ENCODE data around the gene TRAPPC12.

Gene TRAPPC12

DNA sequence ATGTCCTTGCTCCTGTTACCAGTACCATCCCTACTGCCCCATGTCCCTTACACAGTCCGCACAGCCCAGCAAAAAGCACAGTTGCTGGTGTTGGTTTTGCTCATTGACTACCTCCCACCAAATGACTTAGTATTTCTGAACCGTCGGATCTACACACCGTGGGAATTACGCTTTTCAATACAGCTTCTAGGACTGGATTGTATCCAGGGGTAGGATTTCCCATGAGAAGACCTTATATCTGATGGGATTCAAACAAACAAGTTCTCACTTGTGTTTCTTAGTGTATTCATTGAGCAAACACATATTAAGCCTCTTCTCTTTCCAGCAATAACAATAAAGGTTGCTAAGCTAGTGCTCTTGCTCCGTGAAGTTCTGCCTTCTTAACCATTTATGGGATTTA, 25.8 kb downstream of the TRAPPC12 start:
- H2BK5ac ChIP-seq (ENCODE audit: low read length) = no peak overlapping the region
- no peaks in the 10 kb centered on the region for H3K9me3 ChIP-seq (replicated peaks in 1 of 2; ENCODE audit: control insufficient read depth in 2 of 2, insufficient read depth in 1 of 2, low read depth in 1 of 2, low read length in 2 of 2)
- H3K36me3 ChIP-seq (replicated peaks in 1 of 2; ENCODE audit: control insufficient read depth in 2 of 2, insufficient read depth in 2 of 2, low read length in 2 of 2) = peaks cover 7 to 78% of the 10 kb centered on the region in 2 donors
- H3K4me3 ChIP-seq (ENCODE audit: low read length in 2 of 2) = no peak overlapping the region
- peaks cover 2% of the 10 kb centered on the region for H3K79me1 ChIP-seq (ENCODE audit: low read depth, low read length)
- no CpG with 5 or more reads among the region's 6 CpGs for WGBS, 2 donors (ENCODE audit: extremely low coverage in 2 of 2, insufficient read length in 2 of 2, insufficient replicate concordance in 1 of 2)
- no peak overlapping the region for H3K18ac ChIP-seq (ENCODE audit: low read length)
- no peak overlapping the region for H2AFZ ChIP-seq (ENCODE audit: low read length)
- no peak overlapping the region for H3K14ac ChIP-seq (ENCODE audit: low read length)
- peaks cover 3 to 7% of the 10 kb centered on the region in 2 donors for H3K4me1 ChIP-seq (ENCODE audit: control insufficient read depth in 2 of 2, insufficient read depth in 1 of 2, low read depth in 1 of 2, low read length in 2 of 2)
- H3K27me3 ChIP-seq (ENCODE audit: control insufficient read depth in 3 of 3, insufficient read depth in 3 of 3, low read depth in 1 of 3, low read length in 3 of 3) = no peaks in the 10 kb centered on the region
- H3K4ac ChIP-seq (ENCODE audit: low read length) = no peak overlapping the region
- H4K91ac ChIP-seq (ENCODE audit: low read depth, low read length, poor library complexity) = no peak overlapping the region
- H2BK12ac ChIP-seq (ENCODE audit: low read length) = no peak overlapping the region
- H3K9ac ChIP-seq (ENCODE audit: low read depth, low read length, poor library complexity) = no peak overlapping the region
- H2BK120ac ChIP-seq (ENCODE audit: low read depth, low read length) = no peak overlapping the region
- DNase-seq (ENCODE audit: low spot score) = no peak
- no peak overlapping the region for H3K4me2 ChIP-seq (ENCODE audit: insufficient read depth, low read length, poor library complexity, severe bottlenecking)
- H2AK5ac ChIP-seq (ENCODE audit: low read depth, low read length) = no peak overlapping the region
- no peak overlapping the region for H4K8ac ChIP-seq (ENCODE audit: low read depth, low read length)
- no peak overlapping the region for H2BK15ac ChIP-seq (ENCODE audit: low read length)
- no peak overlapping the region for H3K27ac ChIP-seq (replicated peaks; ENCODE audit: low read length)
- H3K23ac ChIP-seq (ENCODE audit: low read depth, low read length, poor library complexity) = no peak overlapping the region

DNA sequence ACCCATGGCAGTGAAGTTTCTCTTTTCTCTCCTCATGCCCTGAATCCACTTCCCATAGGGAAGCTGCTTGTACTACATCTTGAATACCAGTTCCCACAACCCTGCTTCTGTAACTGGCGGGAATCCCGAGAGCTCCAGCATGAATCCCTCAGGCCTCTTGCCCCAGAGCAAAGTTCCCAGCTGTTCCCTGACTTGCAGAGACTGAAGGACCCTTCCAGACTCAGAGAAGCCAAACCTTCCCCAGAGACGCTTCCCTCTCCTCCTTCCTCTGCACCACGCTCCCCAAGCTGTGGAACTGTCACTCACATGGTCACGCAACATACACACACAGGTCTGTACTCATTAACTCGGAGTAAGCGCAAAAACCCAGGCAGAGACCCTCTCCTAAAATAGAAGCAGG, 26.4 kb downstream of the TRAPPC12 start:
- Histone ChIP-seq H3K9ac (ENCODE audit: low read depth, low read length, poor library complexity) (no peak overlapping the region), H2AFZ (ENCODE audit: low read length) (no peak overlapping the region), H2BK5ac (ENCODE audit: low read length) (no peak overlapping the region), H3K4me2 (ENCODE audit: insufficient read depth, low read length, poor library complexity, severe bottlenecking) (no peak overlapping the region), H2AK5ac (ENCODE audit: low read depth, low read length) (no peak overlapping the region), H2BK120ac (ENCODE audit: low read depth, low read length) (no peak overlapping the region), H3K27ac (replicated peaks; ENCODE audit: low read length) (no peak overlapping the region), H3K23ac (ENCODE audit: low read depth, low read length, poor library complexity) (peak overlapping the region; percentile 46), H4K8ac (ENCODE audit: low read depth, low read length) (no peak overlapping the region), H3K14ac (ENCODE audit: low read length) (no peak overlapping the region), H3K18ac (ENCODE audit: low read length) (no peak overlapping the region), H2BK12ac (ENCODE audit: low read length) (no peak overlapping the region), H3K27me3 (ENCODE audit: control insufficient read depth in 3 of 3, insufficient read depth in 3 of 3, low read depth in 1 of 3, low read length in 3 of 3) (no peaks in the 10 kb centered on the region), H3K4me3 (ENCODE audit: low read length in 2 of 2) (no peak overlapping the region), H3K36me3 (replicated peaks in 1 of 2; ENCODE audit: control insufficient read depth in 2 of 2, insufficient read depth in 2 of 2, low read length in 2 of 2) (peaks cover 7 to 72% of the 10 kb centered on the region in 2 donors), H3K9me3 (replicated peaks in 1 of 2; ENCODE audit: control insufficient read depth in 2 of 2, insufficient read depth in 1 of 2, low read depth in 1 of 2, low read length in 2 of 2) (no peaks in the 10 kb centered on the region), H3K79me1 (ENCODE audit: low read depth, low read length) (peaks cover 2% of the 10 kb centered on the region), H3K4me1 (ENCODE audit: control insufficient read depth in 2 of 2, insufficient read depth in 1 of 2, low read depth in 1 of 2, low read length in 2 of 2) (peaks cover 0 to 1% of the 10 kb centered on the region in 2 donors), H4K91ac (ENCODE audit: low read depth, low read length, poor library complexity) (no peak overlapping the region), H2BK15ac (ENCODE audit: low read length) (no peak overlapping the region), H3K4ac (ENCODE audit: low read length) (no peak overlapping the region)
- no CpG with 5 or more reads among the region's 7 CpGs for WGBS, 2 donors (ENCODE audit: extremely low coverage in 2 of 2, insufficient read length in 2 of 2, insufficient replicate concordance in 1 of 2)
- DNase-seq (ENCODE audit: low spot score) = no peak

DNA sequence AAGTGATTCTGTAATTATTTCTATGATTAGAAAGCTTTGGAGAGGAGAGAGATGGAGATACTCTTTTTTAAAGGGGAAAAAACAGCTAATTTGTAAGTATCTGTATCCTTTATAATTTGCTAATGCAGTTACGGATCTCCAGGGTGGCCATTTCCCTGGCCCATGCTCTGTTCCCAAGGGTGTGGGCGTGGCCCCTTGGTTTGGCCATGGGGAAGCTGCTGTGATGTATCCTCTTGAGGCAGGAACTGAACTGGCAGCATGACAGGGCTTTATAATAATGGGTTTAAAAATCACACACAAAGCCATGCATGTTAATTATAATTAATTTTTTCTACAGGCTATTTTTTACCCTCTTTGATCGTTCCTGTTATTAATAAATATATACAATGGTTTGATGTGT, 27.0 kb downstream of the TRAPPC12 start:
- H3K9ac ChIP-seq (ENCODE audit: low read depth, low read length, poor library complexity) = no peak overlapping the region
- H2BK120ac ChIP-seq (ENCODE audit: low read depth, low read length) = no peak overlapping the region
- H2AFZ ChIP-seq (ENCODE audit: low read length) = no peak overlapping the region
- no peak for DNase-seq (ENCODE audit: low spot score)
- peaks cover 7 to 72% of the 10 kb centered on the region in 2 donors for H3K36me3 ChIP-seq (replicated peaks in 1 of 2; ENCODE audit: control insufficient read depth in 2 of 2, insufficient read depth in 2 of 2, low read length in 2 of 2)
- H3K79me1 ChIP-seq (ENCODE audit: low read depth, low read length) = no peaks in the 10 kb centered on the region
- H4K8ac ChIP-seq (ENCODE audit: low read depth, low read length) = no peak overlapping the region
- H3K4me3 ChIP-seq (ENCODE audit: low read length in 2 of 2) = no peak overlapping the region
- no peaks in the 10 kb centered on the region for H3K4me1 ChIP-seq (ENCODE audit: control insufficient read depth in 2 of 2, insufficient read depth in 1 of 2, low read depth in 1 of 2, low read length in 2 of 2)
- WGBS, 2 donors (ENCODE audit: extremely low coverage in 2 of 2, insufficient read length in 2 of 2, insufficient replicate concordance in 1 of 2) = no CpG with 5 or more reads among the region's 3 CpGs
- H2BK15ac ChIP-seq (ENCODE audit: low read length) = no peak overlapping the region
- no peaks in the 10 kb centered on the region for H3K9me3 ChIP-seq (replicated peaks in 1 of 2; ENCODE audit: control insufficient read depth in 2 of 2, insufficient read depth in 1 of 2, low read depth in 1 of 2, low read length in 2 of 2)
- no peak overlapping the region for H3K23ac ChIP-seq (ENCODE audit: low read depth, low read length, poor library complexity)
- H2BK5ac ChIP-seq (ENCODE audit: low read length) = no peak overlapping the region
- no peak overlapping the region for H2AK5ac ChIP-seq (ENCODE audit: low read depth, low read length)
- no peak overlapping the region for H3K14ac ChIP-seq (ENCODE audit: low read length)
- H3K18ac ChIP-seq (ENCODE audit: low read length) = no peak overlapping the region
- no peak overlapping the region for H2BK12ac ChIP-seq (ENCODE audit: low read length)
- H4K91ac ChIP-seq (ENCODE audit: low read depth, low read length, poor library complexity) = no peak overlapping the region
- no peak overlapping the region for H3K27ac ChIP-seq (replicated peaks; ENCODE audit: low read length)
- no peak overlapping the region for H3K4ac ChIP-seq (ENCODE audit: low read length)
- H3K4me2 ChIP-seq (ENCODE audit: insufficient read depth, low read length, poor library complexity, severe bottlenecking) = no peak overlapping the region
- H3K27me3 ChIP-seq (ENCODE audit: control insufficient read depth in 3 of 3, insufficient read depth in 3 of 3, low read depth in 1 of 3, low read length in 3 of 3) = no peaks in the 10 kb centered on the region

DNA sequence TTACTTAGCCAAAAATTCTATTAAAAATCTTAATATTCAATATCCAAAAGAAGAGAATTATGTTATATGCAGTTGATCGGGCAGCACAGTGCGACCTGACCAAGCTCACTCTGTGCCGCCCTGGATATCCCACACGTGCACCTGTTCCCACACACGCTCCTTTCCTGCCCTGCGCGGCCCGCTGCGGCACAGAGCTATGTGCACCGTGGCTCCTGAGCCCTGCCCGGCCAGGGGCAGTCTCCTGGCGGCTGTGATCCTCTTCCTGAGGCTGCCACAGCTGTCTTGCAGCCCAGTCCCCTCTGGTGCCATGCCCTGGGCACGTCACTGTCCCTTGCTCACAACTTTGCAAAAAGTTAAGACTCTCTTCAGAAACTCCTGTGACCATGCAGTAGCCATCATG, 29.3 kb downstream of the TRAPPC12 start:
- H3K23ac ChIP-seq (ENCODE audit: low read depth, low read length, poor library complexity) = no peak overlapping the region
- no peak overlapping the region for H2AFZ ChIP-seq (ENCODE audit: low read length)
- no peak overlapping the region for H3K4me3 ChIP-seq (ENCODE audit: low read length in 2 of 2)
- no CpG with 5 or more reads among the region's 13 CpGs for WGBS, 2 donors (ENCODE audit: extremely low coverage in 2 of 2, insufficient read length in 2 of 2, insufficient replicate concordance in 1 of 2)
- no peaks in the 10 kb centered on the region for H3K4me1 ChIP-seq (ENCODE audit: control insufficient read depth in 2 of 2, insufficient read depth in 1 of 2, low read depth in 1 of 2, low read length in 2 of 2)
- H3K79me1 ChIP-seq (ENCODE audit: low read depth, low read length) = no peaks in the 10 kb centered on the region
- no peak overlapping the region for H3K9ac ChIP-seq (ENCODE audit: low read depth, low read length, poor library complexity)
- H2BK15ac ChIP-seq (ENCODE audit: low read length) = no peak overlapping the region
- H4K91ac ChIP-seq (ENCODE audit: low read depth, low read length, poor library complexity) = no peak overlapping the region
- no peaks in the 10 kb centered on the region for H3K9me3 ChIP-seq (replicated peaks in 1 of 2; ENCODE audit: control insufficient read depth in 2 of 2, insufficient read depth in 1 of 2, low read depth in 1 of 2, low read length in 2 of 2)
- no peak for DNase-seq (ENCODE audit: low spot score)
- no peak overlapping the region for H2BK12ac ChIP-seq (ENCODE audit: low read length)
- no peak overlapping the region for H2BK5ac ChIP-seq (ENCODE audit: low read length)
- H3K36me3 ChIP-seq (replicated peaks in 1 of 2; ENCODE audit: control insufficient read depth in 2 of 2, insufficient read depth in 2 of 2, low read length in 2 of 2) = peaks cover 4 to 59% of the 10 kb centered on the region in 2 donors
- no peak overlapping the region for H2BK120ac ChIP-seq (ENCODE audit: low read depth, low read length)
- no peak overlapping the region for H3K4ac ChIP-seq (ENCODE audit: low read length)
- no peak overlapping the region for H3K14ac ChIP-seq (ENCODE audit: low read length)
- H4K8ac ChIP-seq (ENCODE audit: low read depth, low read length) = no peak overlapping the region
- H3K27me3 ChIP-seq (ENCODE audit: control insufficient read depth in 3 of 3, insufficient read depth in 3 of 3, low read depth in 1 of 3, low read length in 3 of 3) = no peaks in the 10 kb centered on the region
- H3K27ac ChIP-seq (replicated peaks; ENCODE audit: low read length) = no peak overlapping the region
- H3K4me2 ChIP-seq (ENCODE audit: insufficient read depth, low read length, poor library complexity, severe bottlenecking) = no peak overlapping the region
- H3K18ac ChIP-seq (ENCODE audit: low read length) = no peak overlapping the region
- no peak overlapping the region for H2AK5ac ChIP-seq (ENCODE audit: low read depth, low read length)

Data from neuronal stem cell (in vitro differentiated cells).